Measurements from ENCODE around the gene ERICH2.
A peak's percentile ranks its signal among the peaks of the same experiment; 100 is the strongest.

The ERICH2 gene

GRCh38 chr2:170843656-170844055 is 73.5 kb downstream of the ERICH2 start:
- POLR2A ChIA-PET (ENCODE audit: low non-redundant PET), result interaction anchor here (0.6 kb wide), 1 partner anchor 26 kb away, joined by 4 read pairs; no protein-coding TSS in a partner anchor
- H3K27ac ChIP-seq, result no peak overlapping the region
- peak; percentile 47 for DNase-seq (ENCODE audit: low spot score)
- CTCF ChIA-PET, result no interaction called here
- TF ChIP-seq, protein P1, sequence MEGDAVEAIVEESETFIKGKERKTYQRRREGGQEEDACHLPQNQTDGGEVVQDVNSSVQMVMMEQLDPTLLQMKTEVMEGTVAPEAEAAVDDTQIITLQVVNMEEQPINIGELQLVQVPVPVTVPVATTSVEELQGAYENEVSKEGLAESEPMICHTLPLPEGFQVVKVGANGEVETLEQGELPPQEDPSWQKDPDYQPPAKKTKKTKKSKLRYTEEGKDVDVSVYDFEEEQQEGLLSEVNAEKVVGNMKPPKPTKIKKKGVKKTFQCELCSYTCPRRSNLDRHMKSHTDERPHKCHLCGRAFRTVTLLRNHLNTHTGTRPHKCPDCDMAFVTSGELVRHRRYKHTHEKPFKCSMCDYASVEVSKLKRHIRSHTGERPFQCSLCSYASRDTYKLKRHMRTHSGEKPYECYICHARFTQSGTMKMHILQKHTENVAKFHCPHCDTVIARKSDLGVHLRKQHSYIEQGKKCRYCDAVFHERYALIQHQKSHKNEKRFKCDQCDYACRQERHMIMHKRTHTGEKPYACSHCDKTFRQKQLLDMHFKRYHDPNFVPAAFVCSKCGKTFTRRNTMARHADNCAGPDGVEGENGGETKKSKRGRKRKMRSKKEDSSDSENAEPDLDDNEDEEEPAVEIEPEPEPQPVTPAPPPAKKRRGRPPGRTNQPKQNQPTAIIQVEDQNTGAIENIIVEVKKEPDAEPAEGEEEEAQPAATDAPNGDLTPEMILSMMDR (conservative IDR thresholded peaks at IDR 0.05; ENCODE audit: low read depth), result no peak

DNA sequence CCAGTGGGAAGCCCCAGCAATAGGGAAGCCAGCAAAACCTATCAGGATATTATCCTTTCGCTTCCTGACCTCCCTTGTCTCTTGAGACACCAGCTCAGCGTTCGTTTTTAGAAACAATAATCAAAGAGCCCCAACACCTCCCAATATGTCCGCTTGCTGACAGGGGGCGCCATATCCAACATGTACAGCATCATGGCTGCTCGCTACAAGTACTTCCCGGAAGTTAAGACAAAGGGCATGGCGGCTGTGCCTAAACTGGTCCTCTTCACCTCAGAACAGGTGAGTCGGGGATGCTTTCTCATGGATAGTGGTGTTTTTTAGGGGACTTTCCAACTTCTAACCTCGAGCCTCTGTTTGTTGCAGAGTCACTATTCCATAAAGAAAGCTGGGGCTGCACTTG is 75.2 kb downstream of the ERICH2 start:
- ChIA-PET POLR2A (ENCODE audit: low non-redundant PET) (no interaction called here), CTCF (interaction anchor here (0.6 to 1.8 kb wide), 5 partner anchors 13 to 454 kb away, joined by 3 to 6 read pairs (median 3); no protein-coding TSS in a partner anchor)
- no peak overlapping the region for H3K27ac ChIP-seq
- TF ChIP-seq, protein P1 (conservative IDR thresholded peaks at IDR 0.05; ENCODE audit: low read depth), result no peak
- DNase-seq (ENCODE audit: low spot score), result no peak

DNA sequence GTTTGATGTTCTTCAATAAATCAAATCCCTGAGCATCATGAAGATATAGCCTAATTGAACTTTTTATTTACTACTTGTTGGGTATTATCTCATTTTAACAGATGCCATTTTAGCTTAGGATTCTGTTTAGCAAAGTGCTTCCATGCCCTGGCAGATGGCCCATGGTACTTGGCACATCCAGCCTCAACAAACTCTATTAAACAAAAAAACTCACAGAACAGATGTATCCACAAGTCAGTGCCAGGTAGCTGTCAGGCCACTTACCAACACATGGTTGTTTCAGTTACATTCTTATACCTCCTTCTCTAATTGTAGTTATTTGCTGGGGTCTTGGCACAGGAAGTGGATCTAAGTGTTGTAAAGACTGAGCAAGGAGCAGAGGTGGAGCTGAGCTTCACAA is 76.1 kb downstream of the ERICH2 start:
- DNase-seq (ENCODE audit: low spot score), result no peak
- TF ChIP-seq, protein P1 (conservative IDR thresholded peaks at IDR 0.05; ENCODE audit: low read depth), result no peak
- POLR2A ChIA-PET (ENCODE audit: low non-redundant PET), result no interaction called here
- H3K27ac ChIP-seq, result no peak overlapping the region
- CTCF ChIA-PET, result no interaction called here

DNA sequence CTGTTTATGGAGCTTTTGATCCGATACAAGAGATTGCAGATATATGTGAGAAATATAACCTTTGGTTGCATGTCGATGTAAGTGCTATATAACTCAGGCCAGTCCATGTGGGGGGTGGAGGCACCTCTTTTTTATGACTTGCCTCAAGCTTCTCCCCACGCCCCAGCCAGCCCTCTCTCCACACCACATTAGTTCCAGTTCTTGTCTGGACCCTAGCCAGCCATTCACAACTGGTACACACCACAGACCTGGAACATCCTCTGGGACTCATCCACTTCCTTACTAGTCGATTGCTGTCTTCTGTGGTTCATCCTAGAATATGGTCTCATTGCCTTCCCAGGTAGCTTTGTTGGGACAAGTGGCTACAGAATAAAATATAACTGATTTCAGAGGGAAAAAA is 77.5 kb downstream of the ERICH2 start:
- ChIA-PET CTCF (interaction anchor here (0.7 kb wide), 1 partner anchor 506 kb away, joined by 3 read pairs; no protein-coding TSS in a partner anchor), POLR2A (ENCODE audit: low non-redundant PET) (no interaction called here)
- DNase-seq (ENCODE audit: low spot score), result no peak
- TF ChIP-seq, protein P1 (conservative IDR thresholded peaks at IDR 0.05; ENCODE audit: low read depth), result no peak
- H3K27ac ChIP-seq, result no peak overlapping the region
